Omental fat pad (tissue), 4 donors: ENCODE data around the gene SLC30A2. TPM values are rescaled to one million over a fixed set of nuclear protein-coding genes. Genes with fewer than 3 reads are reported as not detected.

Source experiments
- ATAC-seq: fragments of 150-250 bp; one replicate; pipeline ENCODE4 v1.9.1; 2016; ENCODE audit warnings: mild to moderate bottlenecking, moderate library complexity; ENCODE audit not compliant: low FRiP score
- DNase-seq: peaks from one replicate; pipeline ENCODE4 v3.0.0-alpha.2; 2019; ENCODE audit warnings: low spot score
- total RNA-seq, 4 donors: library from RNA; depleted of rRNA; stranded (reverse); fragments of >200 nt; gene quantifications; one replicate each; pipeline ENCODE4 v1.1.0, GENCODE V29; 2016
- TF ChIP-seq, protein P1 (sequence below), 3 donors: fragments of 450-650 bp; IDR thresholded peaks; one replicate each; pipeline ENCODE4 v1.5.1; 2016 to 2017; ENCODE audit warnings: antibody characterized with exemption in 3 of 3, mild to moderate bottlenecking in 3 of 3, moderate library complexity in 2 of 3

SLC30A2 gene
- total RNA-seq, 4 donors from 2014 or later = 0.36 to 1.7 TPM; not detected in 2

- no peak for ATAC-seq
- DNase-seq = no peak
- TF ChIP-seq, protein P1, sequence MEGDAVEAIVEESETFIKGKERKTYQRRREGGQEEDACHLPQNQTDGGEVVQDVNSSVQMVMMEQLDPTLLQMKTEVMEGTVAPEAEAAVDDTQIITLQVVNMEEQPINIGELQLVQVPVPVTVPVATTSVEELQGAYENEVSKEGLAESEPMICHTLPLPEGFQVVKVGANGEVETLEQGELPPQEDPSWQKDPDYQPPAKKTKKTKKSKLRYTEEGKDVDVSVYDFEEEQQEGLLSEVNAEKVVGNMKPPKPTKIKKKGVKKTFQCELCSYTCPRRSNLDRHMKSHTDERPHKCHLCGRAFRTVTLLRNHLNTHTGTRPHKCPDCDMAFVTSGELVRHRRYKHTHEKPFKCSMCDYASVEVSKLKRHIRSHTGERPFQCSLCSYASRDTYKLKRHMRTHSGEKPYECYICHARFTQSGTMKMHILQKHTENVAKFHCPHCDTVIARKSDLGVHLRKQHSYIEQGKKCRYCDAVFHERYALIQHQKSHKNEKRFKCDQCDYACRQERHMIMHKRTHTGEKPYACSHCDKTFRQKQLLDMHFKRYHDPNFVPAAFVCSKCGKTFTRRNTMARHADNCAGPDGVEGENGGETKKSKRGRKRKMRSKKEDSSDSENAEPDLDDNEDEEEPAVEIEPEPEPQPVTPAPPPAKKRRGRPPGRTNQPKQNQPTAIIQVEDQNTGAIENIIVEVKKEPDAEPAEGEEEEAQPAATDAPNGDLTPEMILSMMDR (IDR thresholded peaks at IDR 0.05) = no peak
These were observed 15.1 kb upstream of the SLC30A2 start for GRCh38 chr1:26060832-26061574.

GRCh38 chr1:26059906-26060305 is 14.0 kb upstream of the SLC30A2 start:
- no peak for ATAC-seq
- no peak for DNase-seq
- TF ChIP-seq, protein P1 (IDR thresholded peaks at IDR 0.05) = no peak

DNA sequence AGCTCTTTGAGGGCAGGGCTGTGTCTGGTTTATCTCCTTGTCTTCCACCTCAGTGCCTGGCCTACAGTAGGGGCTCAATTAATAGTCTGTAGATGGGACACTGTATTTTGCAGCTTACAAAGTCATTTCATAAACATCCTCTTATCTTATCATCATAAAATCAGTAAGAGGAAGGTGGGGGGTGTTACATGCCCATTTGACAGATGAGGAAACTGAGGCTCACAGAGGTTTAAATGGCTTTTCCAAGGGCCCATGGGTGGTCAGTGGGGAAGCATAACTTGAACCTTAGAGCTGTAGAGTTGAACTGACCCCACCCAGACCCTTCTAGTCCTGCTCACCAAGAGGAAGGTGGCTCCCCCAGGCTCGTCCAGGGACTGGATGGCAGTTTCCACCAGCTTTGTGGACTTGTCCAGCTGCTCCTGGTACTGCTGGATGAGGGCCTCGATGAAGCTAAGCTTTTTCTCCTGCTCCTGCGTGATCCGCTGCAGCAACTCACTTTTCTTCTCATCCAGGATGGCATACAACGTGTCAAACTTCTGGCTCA is 12.2 kb upstream of the SLC30A2 start:
- no peak for ATAC-seq
- TF ChIP-seq, protein P1 (IDR thresholded peaks at IDR 0.05) = no peak

DNA sequence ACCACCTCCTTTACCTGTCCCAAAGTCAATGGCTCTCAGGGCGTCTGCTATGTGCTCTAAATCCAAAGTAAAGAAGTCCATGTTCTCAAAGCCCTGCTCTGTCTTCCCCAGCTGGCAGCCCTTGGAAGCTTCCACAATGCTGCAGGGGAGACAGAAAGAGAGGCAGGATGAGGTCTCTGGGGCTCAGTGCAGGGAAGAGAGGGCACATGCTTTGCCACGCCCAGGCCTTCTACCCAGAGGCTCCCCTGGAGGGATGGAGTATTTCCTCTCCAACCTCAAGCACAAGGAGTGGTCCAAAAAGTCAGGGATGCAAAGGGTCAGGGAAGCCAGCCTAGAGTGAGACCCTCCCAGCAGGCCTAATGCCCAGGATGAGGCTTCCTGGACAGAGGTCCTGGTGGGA is 11.3 kb upstream of the SLC30A2 start:
- DNase-seq = no peak
- ATAC-seq = no peak
- TF ChIP-seq, protein P1 (IDR thresholded peaks at IDR 0.05) = no peak

More for the DNA sequence above, 12.2 kb upstream of the SLC30A2 start:
- no peak for DNase-seq

- TF ChIP-seq, protein P1 (IDR thresholded peaks at IDR 0.05) = no peak
- no peak for ATAC-seq
- DNase-seq = no peak
These were observed 9.1 kb upstream of the SLC30A2 start for GRCh38 chr1:26055041-26055440.

DNA sequence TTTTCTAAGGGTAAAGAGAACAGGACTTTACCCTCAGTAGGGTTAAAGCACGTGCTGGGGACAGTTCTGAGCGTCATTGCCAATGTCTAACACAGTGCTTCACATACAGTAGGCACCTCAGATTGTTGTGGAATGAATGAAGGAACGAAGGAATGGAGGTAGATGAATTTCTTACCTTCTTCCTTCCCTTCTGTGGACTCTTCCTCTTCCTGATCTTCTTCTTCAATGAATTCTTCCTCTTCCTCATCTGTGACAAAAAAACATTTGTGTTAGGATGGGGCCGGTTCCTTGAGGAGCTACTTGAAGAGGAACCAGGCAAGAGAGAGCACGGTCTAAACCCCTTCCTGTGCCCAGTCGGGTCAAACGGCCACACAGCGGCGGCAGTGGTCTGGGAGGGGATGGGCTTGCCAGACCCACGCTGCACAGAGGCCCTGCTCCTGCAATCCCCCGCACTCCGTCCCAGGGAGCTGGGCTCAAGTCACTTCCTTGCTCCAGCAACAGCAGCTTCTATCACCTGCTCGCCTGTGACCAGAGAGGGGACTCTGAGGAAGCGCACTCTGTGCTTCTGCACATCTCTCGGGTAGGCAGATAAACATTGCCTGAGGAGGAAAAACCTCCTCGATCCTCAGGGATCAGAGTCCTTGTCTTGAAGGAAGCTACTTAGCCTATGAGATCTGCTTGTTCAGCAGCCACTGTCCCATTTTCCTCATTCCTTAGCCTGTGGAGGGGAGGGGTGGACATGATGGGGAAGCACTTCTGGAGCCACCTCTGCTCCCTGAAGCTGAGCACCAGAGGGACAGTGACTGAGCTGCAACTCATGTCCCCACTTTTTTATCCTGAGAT is 8.0 kb upstream of the SLC30A2 start:
- TF ChIP-seq, protein P1 (IDR thresholded peaks at IDR 0.05) = no peak
- no peak for ATAC-seq
- DNase-seq = no peak
